Activated T-cell treated with anti-CD3 and anti-CD28 coated beads, Interleukin-2, amount 50 U/mL, for 24 hours (primary cell): ENCODE data around the gene CA12.

Experiments
- DNase-seq: peaks from one replicate; pipeline ENCODE4 v3.0.0-alpha.2; 2020
- H3K27ac Mint-ChIP-seq: 2 replicates; pipeline ENCODE4 v1.8.0; 2020; ENCODE audit warnings: mild to moderate bottlenecking, mixed read lengths
- H3K27me3 Mint-ChIP-seq: 2 replicates; pipeline ENCODE4 v1.8.0; 2020; ENCODE audit warnings: mixed read lengths
- H3K36me3 Mint-ChIP-seq: 2 replicates; pipeline ENCODE4 v1.8.0; 2020; ENCODE audit warnings: low read depth, mixed read lengths
- H3K4me1 Mint-ChIP-seq: 2 replicates; pipeline ENCODE4 v1.8.0; 2020; ENCODE audit warnings: low read depth, mixed read lengths
- H3K4me3 Mint-ChIP-seq: 2 replicates; pipeline ENCODE4 v1.8.0; 2020; ENCODE audit warnings: mild to moderate bottlenecking, moderate library complexity, mixed read lengths
- H3K9me3 Mint-ChIP-seq: 2 replicates; pipeline ENCODE4 v1.8.0; 2020; ENCODE audit warnings: mixed read lengths

The CA12 gene

DNA sequence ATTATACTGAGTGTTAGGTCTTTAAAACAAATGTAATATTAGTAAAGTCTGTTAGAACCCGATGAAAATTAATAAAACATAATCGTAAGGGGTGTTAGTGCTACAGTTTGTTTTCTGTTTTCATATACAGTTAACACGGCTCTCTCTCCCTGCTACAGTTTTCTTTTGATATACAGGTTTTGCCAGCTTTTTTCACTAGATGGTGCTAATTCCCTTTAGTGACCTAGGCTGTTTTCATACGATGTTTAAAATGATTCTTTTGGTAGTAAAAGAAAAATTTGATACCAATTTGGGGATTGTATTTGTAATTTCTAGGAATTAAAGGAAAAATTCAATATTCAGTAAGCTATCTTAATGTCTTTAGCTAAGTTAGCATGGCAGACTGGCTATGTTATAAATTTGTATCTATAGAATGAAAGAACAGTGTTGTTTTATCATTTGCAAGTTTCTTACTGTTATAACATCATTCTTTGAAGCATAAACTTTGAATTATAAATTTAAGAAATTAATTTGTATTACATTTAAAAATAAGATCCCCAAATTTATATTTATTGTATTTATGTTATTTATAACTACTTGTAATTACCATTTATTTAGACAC is 92.8 kb downstream of the CA12 start:
- Mint-ChIP-seq H3K27me3 (no peaks in the 10 kb centered on the region), H3K27ac (no peak overlapping the region), H3K4me1 (peaks cover 8% of the 10 kb centered on the region), H3K9me3 (no peaks in the 10 kb centered on the region), H3K4me3 (no peak overlapping the region), H3K36me3 (peaks cover 3% of the 10 kb centered on the region)
- DNase-seq: no peak

DNA sequence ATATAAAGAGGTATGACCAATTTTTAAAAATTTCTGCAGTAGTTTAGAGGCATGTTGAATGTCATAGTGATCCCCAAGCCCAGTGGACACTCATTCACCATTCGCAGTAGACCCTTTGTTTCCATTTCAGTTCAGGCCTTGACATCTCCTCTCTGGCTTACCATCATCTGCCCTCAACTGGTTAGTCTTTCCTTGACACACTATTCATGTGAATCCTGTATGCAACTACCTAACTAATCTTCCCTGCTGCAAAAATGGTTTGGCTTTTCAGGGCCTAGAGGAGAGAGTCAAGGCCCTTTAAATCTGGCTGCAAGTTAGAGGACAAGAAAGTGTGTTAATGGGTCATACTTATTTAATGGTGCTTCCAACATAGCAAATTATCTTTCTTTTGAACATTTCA is 93.3 kb downstream of the CA12 start:
- H3K9me3 Mint-ChIP-seq: no peaks in the 10 kb centered on the region
- peaks cover 12% of the 10 kb centered on the region for H3K4me1 Mint-ChIP-seq
- peaks cover 3% of the 10 kb centered on the region for H3K36me3 Mint-ChIP-seq
- no peaks in the 10 kb centered on the region for H3K27me3 Mint-ChIP-seq
- H3K4me3 Mint-ChIP-seq: no peak overlapping the region
- no peak for DNase-seq
- H3K27ac Mint-ChIP-seq: no peak overlapping the region

DNA sequence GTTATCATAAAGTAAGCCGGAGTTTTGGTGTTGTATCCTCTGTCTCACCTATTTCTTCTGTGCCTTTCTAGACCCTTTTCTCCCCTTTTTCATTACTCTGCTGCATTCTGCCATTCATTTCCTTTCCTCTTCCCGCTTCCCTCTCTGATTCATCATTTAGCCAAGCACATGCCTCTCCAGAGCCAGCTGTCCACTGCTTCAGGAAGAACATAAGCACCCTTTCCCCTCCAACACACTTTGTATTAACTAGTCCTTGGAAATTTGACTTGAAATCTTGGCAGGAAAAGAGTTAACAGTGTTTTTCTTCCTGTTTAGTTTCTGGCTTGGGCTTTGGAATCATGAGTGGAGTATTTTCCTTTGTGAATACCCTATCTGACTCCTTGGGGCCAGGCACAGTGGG is 94.5 kb downstream of the CA12 start:
- no peaks in the 10 kb centered on the region for H3K27me3 Mint-ChIP-seq

DNA sequence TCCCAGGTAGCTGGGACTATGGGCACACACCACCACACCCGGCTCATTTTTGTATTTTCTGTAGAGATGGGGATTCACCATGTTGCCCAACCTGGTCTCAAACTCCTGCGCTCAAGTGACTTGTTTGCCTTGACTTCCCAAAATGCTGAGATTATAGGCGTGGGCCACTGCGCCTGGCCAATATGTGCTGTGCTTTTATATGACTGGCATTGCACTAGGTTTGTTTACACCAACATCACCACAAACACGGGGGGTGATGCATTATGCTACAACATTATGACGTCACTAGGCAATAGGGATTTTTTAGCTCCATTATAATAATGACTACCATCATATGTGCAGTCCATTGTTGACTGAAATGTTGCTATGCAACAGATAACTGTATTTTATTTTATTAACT is 97.3 kb downstream of the CA12 start:
- H3K27ac Mint-ChIP-seq: no peak overlapping the region
- DNase-seq: no peak
- H3K27me3 Mint-ChIP-seq: no peaks in the 10 kb centered on the region
- H3K36me3 Mint-ChIP-seq: peaks cover 3% of the 10 kb centered on the region
- no peak overlapping the region for H3K4me3 Mint-ChIP-seq
- peaks cover 15% of the 10 kb centered on the region for H3K4me1 Mint-ChIP-seq
- no peaks in the 10 kb centered on the region for H3K9me3 Mint-ChIP-seq

More for the DNA sequence above, 94.5 kb downstream of the CA12 start:
- Mint-ChIP-seq H3K4me3 (no peak overlapping the region), H3K27ac (peak overlapping the region; percentile 4), H3K4me1 (peaks cover 15% of the 10 kb centered on the region), H3K36me3 (peaks cover 3% of the 10 kb centered on the region), H3K9me3 (no peaks in the 10 kb centered on the region)
- DNase-seq: no peak

DNA sequence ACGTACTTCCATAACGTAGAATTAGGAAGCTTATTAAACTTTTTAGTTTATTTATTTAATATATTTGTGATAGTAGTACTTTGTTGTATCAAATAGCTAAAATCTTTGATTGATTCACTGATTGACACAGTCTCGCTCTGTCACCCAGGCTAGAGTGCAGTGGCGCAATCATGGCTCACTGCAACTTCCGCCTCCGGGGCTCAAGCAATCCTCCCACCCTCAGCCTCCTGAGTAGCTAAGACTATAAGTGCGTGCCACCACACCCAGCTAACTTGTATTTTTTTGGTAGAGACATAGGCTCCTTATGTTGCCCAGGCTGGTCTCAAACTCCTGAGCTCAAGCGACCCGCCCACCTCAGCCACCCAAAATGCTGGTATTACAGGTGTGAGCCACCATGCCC is 98.5 kb downstream of the CA12 start:
- H3K27me3 Mint-ChIP-seq: no peaks in the 10 kb centered on the region
- no peak overlapping the region for H3K4me3 Mint-ChIP-seq
- H3K27ac Mint-ChIP-seq: no peak overlapping the region
- no peaks in the 10 kb centered on the region for H3K9me3 Mint-ChIP-seq
- peaks cover 3% of the 10 kb centered on the region for H3K36me3 Mint-ChIP-seq
- DNase-seq: no peak
- peaks cover 9% of the 10 kb centered on the region for H3K4me1 Mint-ChIP-seq

DNA sequence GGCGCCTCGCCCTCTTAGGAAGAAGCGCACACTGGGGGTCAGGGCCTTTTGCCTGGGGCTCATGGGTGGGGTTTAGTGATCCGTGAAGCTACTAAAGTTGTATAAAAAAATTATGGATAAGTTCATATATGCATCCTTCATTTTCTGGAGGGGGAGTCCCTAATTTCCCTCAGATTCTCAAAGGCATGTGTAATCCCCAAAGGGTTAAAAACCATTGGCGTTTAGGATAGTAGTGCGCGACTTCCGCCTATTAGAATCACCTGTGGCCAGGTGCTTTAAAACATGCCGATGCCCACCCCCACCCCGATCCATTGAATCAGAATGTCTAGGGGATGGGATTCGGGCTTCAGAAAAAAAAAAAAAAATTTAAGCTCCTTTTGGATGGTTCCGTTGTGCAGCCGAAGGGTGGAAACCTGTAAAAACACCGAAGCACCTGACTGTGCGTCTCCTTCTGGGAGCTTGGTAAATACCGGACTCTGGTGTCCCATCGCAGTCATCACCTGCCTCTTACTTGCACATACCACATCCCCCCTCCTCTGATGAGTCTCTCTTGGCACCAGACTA is 103.7 kb downstream of the CA12 start:
- DNase-seq: no peak
- Mint-ChIP-seq H3K36me3 (no peaks in the 10 kb centered on the region), H3K9me3 (no peaks in the 10 kb centered on the region), H3K4me1 (peaks cover 31% of the 10 kb centered on the region), H3K4me3 (peak overlapping the region; percentile 75), H3K27me3 (no peaks in the 10 kb centered on the region), H3K27ac (peak overlapping the region; percentile 57)

DNA sequence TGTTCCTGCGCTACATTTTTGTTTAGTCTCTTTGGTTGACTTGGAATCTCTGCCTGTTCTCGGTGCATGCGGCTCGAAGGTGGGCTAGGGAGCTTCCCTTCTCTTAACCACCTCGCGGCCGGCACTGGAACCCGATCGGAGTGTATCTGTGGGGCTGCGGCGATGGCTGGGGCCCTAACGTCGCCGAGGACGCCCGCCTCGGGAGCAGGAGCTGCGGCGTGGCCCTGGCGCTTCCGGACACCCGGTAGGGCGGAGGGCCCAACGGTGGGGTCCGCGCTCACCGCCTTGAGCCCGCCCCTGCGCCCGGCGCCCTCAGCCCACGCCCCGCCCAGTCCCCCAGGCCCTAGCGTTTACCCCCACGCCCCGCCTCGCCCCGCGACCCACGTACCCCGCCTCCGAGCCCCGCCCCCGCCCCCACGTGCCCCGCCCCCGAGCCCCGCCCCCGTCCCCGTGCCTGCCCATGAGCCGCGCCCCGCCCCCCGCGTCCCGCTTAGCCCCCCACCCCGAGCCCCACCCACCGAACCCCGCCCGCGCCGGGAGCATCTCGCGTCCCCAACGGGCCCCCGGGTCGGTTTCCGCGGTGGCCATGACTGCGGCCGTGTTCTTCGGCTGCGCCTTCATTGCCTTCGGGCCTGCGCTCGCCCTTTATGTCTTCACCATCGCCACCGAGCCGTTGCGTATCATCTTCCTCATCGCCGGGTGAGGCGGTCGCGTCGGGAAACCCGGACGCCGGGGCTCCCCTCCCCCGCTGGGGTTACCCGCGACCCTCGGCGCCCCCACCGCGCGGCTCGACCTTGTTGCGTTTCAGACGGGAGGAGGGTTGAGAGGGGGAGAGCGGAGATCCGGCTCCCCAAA is 104.4 kb downstream of the CA12 start, which contains the start of gene APH1B:
Gene APH1B, plus strand, starts transcription at position 568 of the 855 bp plus-strand sequence. Its CDS starts 19 bp downstream, at position 587.
- H3K9me3 Mint-ChIP-seq: peaks cover 3% of the 10 kb centered on the region
- peak within 1 kb of the TSS; percentile 85 for H3K4me3 Mint-ChIP-seq
- H3K27me3 Mint-ChIP-seq: no peaks in the 10 kb centered on the region
- DNase-seq: peak; percentile 83
- peaks cover 4% of the 10 kb centered on the region for H3K36me3 Mint-ChIP-seq
- peak within 1 kb of the TSS; percentile 94 for H3K27ac Mint-ChIP-seq
- H3K4me1 Mint-ChIP-seq: peaks cover 34% of the 10 kb centered on the region

DNA sequence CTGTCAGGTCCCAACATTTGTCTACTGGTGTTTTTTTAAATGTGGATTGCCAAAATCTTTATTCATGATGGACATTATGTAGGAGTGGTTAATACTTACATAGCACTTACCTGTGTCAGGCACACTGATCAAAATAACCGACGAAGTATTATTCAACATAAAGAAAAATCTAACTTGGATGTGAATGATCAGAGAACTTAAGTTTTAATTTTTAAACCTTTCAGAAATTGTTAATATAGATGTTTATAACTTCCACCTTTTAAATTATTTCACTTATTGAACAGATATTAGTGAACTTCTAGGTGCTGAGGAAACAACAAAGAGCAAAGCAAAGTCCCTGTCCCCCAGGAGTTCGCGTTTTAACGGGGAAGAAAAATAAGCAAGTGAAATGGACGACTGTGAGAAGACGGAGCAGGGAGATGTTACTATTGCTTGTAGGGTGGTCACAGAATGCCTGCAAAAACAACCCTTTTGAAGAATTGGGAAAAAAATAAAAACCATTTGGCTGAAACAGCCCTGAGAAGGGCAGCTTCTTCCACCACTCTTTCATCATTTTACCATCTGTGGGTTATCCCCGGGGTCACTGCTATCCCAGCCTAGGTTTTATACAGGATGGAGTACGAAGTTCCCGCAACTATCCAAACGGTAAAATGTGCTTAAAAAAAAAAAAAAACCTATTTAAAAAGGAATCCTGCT is 105.2 kb downstream of the CA12 start:
- H3K9me3 Mint-ChIP-seq: peaks cover 3% of the 10 kb centered on the region
- peaks cover 5% of the 10 kb centered on the region for H3K36me3 Mint-ChIP-seq
- no peaks in the 10 kb centered on the region for H3K27me3 Mint-ChIP-seq
- peak overlapping the region; percentile 94 for H3K27ac Mint-ChIP-seq
- H3K4me1 Mint-ChIP-seq: peaks cover 34% of the 10 kb centered on the region
- peak overlapping the region; percentile 85 for H3K4me3 Mint-ChIP-seq
- DNase-seq: no peak

DNA sequence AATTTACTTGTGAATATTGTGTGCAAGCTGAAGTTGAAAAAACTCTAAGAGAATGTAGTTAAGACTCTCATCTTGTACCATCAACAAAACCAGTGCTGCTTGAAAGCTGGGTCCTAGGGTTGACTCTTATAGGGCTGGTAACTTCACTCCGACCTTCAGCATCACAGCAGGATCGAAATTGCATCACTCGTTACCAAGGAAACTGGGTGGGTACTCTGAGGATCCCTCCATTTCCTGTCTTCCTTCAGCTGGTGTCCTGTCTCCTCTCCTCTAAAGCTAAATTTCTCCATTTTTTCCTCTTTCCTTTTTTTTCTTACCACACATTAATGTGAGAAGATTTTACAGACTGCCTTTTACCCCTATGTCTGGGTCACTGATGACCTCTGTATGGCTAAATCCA is 107.2 kb downstream of the CA12 start:
- H3K4me1 Mint-ChIP-seq: peaks cover 40% of the 10 kb centered on the region
- H3K27me3 Mint-ChIP-seq: no peaks in the 10 kb centered on the region
- H3K4me3 Mint-ChIP-seq: no peak overlapping the region
- no peak for DNase-seq
- peaks cover 21% of the 10 kb centered on the region for H3K36me3 Mint-ChIP-seq
- H3K9me3 Mint-ChIP-seq: peaks cover 3% of the 10 kb centered on the region
- peak overlapping the region; percentile 10 for H3K27ac Mint-ChIP-seq
